ENCODE data around the gene KRT86.
"Not testable (repeated sequence)": the region's sequence is repeated elsewhere in the genome, so short reads cannot be mapped to it uniquely, and the experiment has no call there.

KRT86 gene

DNA sequence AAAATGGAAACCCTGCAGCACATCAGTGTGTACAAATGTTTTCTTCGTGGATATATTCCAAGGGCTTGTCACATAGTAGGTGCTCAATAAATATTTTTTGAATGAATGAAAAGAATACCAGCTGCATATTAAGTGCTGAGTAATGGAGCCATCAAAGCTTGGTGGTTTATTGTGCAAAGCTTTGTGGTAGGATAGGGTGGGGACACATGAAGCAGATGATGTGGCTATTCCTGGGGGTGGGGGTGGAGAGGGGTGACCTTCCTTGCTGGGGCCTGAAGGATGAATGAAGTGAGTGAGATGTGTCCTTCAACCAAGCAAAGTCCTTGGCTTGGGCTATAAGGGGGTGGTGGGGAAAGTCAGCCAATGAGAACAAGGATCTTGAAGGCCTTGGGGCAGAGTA lies 21.2 kb downstream of the KRT86 start:
- DNase-seq: no peak

DNA sequence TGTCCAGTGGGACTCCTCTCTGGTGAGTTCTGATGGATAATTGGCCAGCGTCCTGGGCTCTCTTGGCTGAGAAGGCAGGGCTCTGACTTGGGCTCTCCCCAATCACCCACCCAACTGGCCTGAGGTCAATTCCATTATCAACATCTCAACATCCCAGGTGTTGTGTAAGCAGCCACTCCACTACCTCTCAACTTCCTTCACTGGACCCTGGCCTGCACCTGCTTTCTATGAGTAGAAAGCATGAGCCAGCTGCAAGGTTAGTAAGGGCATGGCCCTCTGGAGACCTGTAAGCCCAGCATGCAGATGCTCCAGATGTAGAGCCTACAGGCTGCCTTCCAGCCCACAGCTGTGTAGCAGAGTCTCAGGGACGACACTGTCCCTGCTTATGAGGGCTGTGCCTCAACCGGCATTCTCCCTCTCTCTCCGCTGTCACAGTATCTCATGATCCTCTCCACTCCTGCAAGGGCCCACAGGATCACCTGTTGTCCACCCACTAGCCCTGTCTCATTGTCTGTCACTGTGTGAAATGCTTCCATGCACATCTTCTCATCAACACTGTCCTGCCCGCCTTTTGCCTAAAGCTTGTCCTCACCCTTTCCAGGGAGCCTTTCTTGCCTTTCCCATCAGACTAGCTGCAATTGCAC lies 22.2 kb downstream of the KRT86 start:
- DNase-seq: no peak

- no peak for DNase-seq
Observed at GRCh38 chr12:52298677-52299190, 24.3 kb downstream of the KRT86 start.

DNA sequence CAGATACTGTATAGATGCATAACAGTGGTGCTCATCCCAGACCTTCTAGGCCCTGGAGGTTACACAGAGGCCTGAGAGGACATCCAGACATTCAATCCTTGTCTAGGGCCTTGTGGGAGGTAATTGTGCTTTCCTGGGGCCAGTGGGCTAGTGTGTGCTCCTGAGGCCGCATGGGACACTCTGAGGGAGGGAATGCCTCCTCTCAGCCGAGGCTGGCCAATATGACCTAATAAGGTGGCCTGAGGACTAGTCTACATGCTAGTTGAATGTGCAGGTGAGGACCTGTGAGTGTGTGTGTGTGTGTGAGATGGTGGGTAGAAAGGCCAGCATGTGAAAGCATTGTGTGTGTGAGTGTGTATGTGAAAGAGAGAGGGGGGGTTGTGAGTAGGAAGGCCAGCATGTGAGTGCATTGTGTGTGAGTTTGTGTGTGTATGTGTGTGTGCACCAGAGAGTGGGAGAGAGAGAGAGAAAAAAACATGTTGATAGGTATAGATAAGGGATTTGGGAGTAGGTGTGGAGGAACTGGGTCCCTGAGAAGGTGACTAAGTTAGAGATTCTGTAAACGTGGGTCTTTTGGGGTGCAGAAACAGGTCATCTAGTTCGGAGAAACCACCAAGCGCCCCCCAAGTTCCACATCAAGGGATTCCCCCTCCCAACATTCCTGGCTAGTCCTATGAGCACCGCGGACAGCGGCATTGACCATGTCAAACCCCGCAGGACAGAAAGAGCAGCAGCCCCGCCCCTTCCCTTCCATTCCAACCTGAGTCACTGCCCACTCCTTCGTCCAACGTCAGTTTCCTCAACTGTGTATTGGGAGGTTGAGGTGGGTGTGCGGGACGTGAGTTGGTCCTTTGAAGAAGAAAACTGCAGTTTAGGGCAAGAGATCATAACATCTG lies 26.6 kb downstream of the KRT86 start:
- no peak for DNase-seq

DNA sequence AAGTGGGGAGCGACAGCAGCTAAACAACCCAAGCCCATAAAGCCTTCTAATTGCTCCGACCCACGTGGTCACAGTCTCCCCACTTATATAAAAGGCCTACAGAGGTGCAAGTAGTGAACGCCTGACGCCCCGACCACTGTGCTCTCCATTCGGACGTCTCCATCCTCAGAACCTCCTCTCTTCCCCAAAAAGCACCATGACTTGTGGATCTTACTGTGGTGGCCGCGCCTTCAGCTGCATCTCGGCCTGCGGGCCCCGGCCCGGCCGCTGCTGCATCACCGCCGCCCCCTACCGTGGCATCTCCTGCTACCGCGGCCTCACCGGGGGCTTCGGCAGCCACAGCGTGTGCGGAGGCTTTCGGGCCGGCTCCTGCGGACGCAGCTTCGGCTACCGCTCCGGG lies 27.3 kb downstream of the KRT86 start:
- DNase-seq: not testable (repeated sequence)

DNA sequence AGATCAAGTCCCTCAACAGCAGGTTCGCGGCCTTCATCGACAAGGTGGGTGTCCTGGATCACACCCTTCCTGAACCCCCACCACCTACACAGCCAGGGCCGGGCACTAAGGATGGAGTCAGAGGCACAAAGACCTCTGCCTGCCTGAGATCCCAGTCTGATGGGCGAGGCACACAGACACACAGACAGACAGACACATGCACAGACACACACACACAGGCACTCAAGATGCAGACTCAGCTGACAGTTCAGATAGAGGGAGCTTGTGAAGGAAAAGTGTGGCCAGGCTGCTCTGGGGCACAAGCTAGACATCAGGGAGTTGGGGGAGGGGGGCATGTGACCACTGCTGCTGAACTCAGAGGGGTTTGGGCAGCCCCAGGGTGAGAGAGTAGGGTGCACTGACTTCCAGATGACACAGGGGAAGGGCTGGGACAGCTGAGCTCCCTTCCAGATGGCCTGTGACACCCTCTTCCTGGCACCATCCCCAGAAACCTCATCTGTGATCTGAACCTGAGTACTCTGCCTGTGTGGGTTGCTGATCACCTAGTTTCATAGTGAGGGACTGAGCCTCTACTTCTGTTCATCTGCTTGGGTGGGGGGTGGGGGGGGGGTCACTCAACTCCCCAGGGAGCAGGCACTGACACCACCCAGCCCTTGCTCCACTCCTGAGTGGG lies 27.9 kb downstream of the KRT86 start:
- DNase-seq: not testable (repeated sequence)

DNA sequence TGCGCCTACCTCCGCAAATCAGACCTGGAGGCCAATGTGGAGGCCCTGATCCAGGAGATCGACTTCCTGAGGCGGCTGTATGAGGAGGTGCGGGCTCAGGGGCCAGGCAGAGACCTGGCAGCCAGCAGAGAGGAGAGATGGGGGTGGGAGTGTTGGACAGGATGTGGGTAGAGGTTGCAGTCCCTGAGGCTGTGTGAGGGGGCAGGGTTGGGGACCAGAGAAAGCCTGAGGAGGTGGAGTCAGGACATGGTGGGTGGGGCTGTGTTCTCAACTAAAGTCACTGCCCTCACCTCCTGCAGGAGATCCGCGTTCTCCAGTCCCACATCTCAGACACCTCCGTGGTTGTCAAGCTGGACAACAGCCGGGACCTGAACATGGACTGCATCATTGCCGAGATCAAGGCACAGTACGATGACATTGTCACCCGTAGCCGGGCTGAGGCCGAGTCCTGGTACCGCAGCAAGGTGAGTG lies 30.5 kb downstream of the KRT86 start:
- not testable (repeated sequence) for DNase-seq

DNA sequence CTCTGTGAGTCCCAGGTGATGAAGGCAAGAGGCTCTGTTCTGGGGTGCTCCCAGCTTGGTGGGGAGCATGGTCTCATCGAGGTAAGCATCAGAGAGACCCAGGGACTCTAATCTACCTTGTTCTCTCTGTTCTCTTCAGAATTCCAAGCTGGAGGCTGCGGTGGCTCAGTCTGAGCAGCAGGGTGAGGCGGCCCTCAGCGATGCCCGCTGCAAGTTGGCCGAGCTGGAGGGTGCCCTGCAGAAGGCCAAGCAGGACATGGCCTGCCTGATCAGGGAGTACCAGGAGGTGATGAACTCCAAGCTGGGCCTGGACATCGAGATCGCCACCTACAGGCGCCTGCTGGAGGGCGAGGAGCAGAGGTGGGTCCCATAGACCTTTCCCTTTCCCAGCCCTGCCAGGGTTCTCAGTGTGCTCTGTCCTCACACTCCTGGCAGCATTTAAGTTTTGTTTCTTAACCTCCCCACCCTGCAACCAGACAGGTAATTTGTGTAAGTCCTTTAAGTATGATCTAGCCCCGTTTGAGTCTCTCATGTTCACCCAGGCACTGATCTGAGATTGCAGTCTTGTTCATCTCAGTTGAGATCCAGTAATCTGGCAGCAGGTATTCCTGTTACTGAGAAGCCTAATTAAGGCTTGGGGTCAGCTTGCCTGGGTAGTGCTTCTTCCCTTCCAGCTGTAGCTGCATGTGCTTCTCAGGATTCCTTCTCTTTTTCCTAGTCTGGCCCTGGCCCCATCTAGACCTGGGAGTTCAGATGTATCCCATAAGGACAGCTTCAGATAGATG lies 31.7 kb downstream of the KRT86 start:
- DNase-seq: no peak

- DNase-seq: no peak
Observed at GRCh38 chr12:52306731-52307130, 32.3 kb downstream of the KRT86 start.

DNA sequence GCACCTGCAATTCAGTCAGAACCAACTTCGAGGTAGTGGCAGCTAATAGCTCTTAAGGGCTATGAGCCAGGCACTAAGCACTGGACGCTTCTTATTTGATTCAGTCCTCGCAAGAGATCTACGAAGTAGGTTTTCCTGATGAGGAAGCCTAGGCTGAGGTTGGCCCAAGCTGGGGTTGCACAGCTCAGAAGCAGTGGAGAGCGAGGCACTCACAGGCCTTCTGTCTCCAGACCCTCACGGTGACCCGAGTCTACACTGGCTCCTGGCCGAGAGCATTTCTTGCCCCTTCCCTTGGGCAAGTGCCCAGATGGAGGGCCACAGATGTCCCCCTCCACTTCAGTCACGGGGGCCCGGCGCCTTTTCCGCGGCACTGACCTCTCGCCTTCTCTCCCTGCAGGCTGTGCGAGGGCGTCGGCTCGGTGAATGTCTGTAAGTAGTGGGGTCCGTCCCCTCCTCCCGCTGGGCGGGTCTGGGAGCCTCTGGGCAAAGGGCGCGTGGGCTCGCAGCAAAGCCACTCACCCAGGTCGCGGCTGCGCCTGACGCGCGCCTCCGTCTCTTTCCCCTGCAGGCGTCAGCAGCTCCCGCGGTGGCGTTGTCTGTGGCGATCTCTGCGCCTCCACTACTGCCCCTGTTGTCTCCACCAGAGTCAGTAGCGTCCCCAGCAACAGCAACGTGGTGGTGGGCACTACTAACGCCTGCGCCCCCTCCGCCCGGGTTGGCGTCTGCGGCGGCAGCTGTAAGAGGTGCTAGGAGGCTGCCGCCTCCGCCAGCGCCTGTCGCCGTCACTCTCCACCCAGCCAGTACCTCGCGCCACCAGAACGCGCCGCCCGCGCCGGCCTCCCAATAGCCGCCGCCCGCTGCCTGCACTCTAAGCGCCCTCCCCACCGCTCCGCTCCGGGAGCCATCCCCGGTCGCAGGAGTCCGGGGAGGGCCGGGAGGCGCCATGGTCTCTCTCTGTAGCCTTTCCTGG lies 33.7 kb downstream of the KRT86 start:
- no peak for DNase-seq

DNA sequence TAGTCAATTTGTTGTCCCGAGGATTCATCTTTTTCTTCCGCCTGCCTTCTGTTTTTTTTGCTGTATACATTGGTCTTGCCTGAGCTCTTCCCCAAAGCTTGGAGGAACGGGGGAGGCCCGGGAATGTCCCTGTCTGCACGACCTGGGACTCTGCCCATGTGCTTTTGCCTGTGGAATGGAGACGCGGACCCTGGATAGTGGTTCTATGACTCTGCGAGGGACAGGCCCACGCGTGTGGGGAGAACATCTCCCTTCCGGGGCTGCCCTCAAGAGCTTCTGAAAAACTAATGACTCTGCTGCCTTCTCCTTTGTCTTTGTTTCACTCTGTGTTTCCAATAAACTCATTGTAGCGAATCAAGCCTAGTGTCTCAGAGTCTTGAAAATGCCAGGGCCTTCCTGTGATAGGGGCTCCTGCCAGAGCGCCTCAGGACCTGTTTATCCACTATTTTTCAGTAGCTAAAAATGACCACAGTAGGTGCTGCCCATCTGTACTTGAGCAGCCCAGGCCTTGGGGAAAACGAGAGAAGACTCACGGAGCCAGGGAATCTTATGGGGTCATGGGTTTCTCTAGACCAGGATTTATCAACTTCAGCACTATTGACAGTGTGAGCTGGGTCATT lies 34.5 kb downstream of the KRT86 start:
- DNase-seq: no peak

DNA sequence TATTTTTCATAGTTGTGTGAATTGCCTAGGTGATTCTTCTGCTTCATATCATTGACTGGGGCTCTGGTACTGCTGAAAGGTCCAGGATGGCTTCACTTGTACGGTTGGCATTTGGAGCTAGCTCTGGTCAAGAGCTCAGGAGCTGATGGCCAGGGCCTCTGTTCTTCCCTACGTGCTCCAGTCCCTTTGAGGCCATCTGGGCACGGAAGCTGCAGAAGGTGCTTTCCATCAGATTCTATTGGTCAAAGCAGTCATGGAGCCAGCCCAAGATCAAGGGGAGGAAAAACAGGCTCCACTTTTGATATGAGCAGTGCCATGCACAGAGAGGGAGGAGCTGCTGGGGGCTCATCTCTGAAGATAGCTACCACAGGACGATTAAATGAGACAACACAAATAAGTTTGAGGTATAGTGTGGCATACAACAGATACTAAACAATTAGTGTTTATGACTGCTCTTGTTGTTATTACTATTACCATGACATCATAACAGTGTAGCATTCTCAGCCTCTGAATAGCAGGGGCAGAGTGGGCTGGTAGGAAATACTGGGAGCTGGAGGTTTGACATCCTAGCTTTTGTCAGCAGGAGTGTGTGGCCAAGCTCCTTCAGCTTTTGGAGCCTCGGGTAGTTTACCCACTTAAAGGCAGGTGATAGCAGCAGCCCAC lies 36.3 kb downstream of the KRT86 start:
- DNase-seq: no peak

- no peak for DNase-seq
Observed at GRCh38 chr12:52311285-52311648, 36.8 kb downstream of the KRT86 start.

DNA sequence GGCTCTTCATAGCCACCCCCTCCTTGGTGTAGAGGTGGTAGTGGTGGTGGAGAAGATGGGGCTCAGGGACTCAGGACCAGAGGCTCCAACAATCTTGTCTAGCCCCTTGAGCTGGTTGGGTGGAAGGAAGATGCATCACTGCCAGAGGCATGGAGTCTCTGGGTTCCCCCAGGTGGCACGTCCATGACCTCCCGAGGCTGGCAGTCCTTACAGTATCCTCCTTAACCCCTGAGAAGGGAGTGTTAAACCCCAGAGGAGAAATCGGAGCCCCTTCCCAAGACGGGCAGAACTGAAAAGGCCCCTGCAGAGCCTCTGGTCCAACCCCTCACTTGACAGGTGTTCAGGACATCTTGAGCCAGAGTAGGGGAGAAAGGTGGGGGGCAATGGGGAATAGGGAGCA lies 37.6 kb downstream of the KRT86 start:
- DNase-seq: no peak

GRCh38 chr12:52313461-52313860 lies 39.0 kb downstream of the KRT86 start:
- no peak for DNase-seq

DNA sequence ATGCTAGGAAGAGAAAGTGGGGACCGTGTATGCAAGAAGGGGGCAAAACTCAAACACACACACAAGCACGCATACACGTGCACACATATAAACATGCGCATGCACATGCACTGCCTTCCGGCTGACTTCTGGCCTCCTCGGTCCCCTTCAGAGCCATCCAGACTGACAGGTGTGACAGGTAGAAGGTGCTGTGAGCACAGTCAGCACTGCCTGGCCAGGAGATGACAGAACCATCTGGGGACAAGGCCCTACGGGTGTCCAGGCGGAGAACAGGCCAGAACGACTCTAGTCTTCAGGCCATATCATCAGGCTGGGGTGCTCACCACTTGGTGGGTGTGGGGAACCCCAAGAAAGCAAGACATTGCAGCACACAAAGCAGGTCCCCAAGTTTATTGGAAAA lies 39.5 kb downstream of the KRT86 start:
- DNase-seq: no peak

- no peak for DNase-seq
Observed at GRCh38 chr12:52314511-52314910, 40.1 kb downstream of the KRT86 start.

GRCh38 chr12:52315721-52316120 lies 41.3 kb downstream of the KRT86 start:
- not testable (repeated sequence) for DNase-seq

GRCh38 chr12:52316290-52316689 lies 41.8 kb downstream of the KRT86 start:
- no peak for DNase-seq

DNA sequence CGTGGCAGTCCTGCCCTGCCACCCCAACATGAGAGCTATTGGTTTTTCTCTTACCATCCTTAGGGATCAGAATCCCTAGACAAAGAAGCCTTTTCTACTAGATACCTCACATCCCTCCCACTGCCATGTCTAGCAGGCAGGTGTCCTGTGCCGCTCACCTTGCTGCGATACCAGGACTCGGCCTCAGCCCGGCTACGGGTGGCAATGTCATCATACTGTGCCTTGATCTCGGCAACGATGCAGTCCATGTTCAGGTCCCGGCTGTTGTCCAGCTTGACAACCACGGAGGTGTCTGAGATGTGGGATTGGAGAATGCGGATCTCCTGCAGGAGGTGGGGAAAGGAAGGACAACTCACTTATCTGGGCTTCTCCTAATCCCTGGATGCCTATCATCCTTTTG lies 42.3 kb downstream of the KRT86 start:
- no peak for DNase-seq

Data from activated CD4-positive, CD25-positive, alpha-beta regulatory T cell (primary cell).